Fibroblast of the aortic adventitia (primary cell): ENCODE measurements around the gene VGF. TPM values are rescaled to one million over a fixed set of nuclear protein-coding genes. Genes with fewer than 3 reads are reported as not detected.

Source experiments
- DNase-seq: peaks from one replicate; pipeline ENCODE4 v3.0.0-alpha.2; 2010; ENCODE audit warnings: low read depth
- H3K4me3 ChIP-seq: 2 replicates; pipeline ENCODE4 v1.5.1; 2011; ENCODE audit warnings: low read depth, mild to moderate bottlenecking, control low read depth, low read length, moderate library complexity
- CTCF ChIP-seq: IDR thresholded peaks from 2 replicates; pipeline ENCODE4 v1.5.1; 2011; ENCODE audit warnings: mild to moderate bottlenecking, low read length, control low read depth, inconsistent platforms; ENCODE audit not compliant: insufficient read depth
- total RNA-seq: library from RNA; depleted of rRNA; stranded (reverse); fragments of >200 nt; gene quantifications from 2 replicates; pipeline ENCODE4 v1.2.3, GENCODE V29; 2012; ENCODE audit warnings: low replicate concordance

VGF gene
- not detected in 2 replicates for total RNA-seq

- H3K4me3 ChIP-seq, result peak within 1 kb of the TSS; percentile 25
- no peak for TF ChIP-seq CTCF
- peak; percentile 82 for DNase-seq
Observed at GRCh38 chr7:101165075-101165957, at the start of gene VGF. Gene VGF, minus strand, starts transcription at chr7:101165569. Its CDS starts 726 bp downstream, at chr7:101164843.

GRCh38 chr7:101212014-101212413, 46.6 kb upstream of the VGF start:
- TF ChIP-seq CTCF, result no peak

GRCh38 chr7:101211501-101211900, 46.1 kb upstream of the VGF start:
- no peak for TF ChIP-seq CTCF
- DNase-seq, result no peak

More at GRCh38 chr7:101212014-101212413, 46.6 kb upstream of the VGF start:
- no peak for DNase-seq
- H3K4me3 ChIP-seq, result no peak overlapping the region

GRCh38 chr7:101210143-101210542, 44.8 kb upstream of the VGF start:
- no peak overlapping the region for H3K4me3 ChIP-seq
- TF ChIP-seq CTCF, result no peak
- DNase-seq, result no peak

More at GRCh38 chr7:101211501-101211900, 46.1 kb upstream of the VGF start:
- H3K4me3 ChIP-seq, result no peak overlapping the region

GRCh38 chr7:101208794-101209193, 43.4 kb upstream of the VGF start:
- no peak for DNase-seq
- no peak for TF ChIP-seq CTCF
- no peak overlapping the region for H3K4me3 ChIP-seq

GRCh38 chr7:101207459-101207858, 42.1 kb upstream of the VGF start:
- no peak for TF ChIP-seq CTCF
- no peak overlapping the region for H3K4me3 ChIP-seq
- DNase-seq, result no peak
